GM21390 (cell line): Measurements from ENCODE around the gene DMRTA2.

ENCODE experiments used
- ATAC-seq: cut with Tn5 transposase; IDR thresholded peaks from one replicate; pipeline ENCODE4 v1.9.1; 2021; ENCODE audit not compliant: unreplicated experiment

DMRTA2 gene

DNA sequence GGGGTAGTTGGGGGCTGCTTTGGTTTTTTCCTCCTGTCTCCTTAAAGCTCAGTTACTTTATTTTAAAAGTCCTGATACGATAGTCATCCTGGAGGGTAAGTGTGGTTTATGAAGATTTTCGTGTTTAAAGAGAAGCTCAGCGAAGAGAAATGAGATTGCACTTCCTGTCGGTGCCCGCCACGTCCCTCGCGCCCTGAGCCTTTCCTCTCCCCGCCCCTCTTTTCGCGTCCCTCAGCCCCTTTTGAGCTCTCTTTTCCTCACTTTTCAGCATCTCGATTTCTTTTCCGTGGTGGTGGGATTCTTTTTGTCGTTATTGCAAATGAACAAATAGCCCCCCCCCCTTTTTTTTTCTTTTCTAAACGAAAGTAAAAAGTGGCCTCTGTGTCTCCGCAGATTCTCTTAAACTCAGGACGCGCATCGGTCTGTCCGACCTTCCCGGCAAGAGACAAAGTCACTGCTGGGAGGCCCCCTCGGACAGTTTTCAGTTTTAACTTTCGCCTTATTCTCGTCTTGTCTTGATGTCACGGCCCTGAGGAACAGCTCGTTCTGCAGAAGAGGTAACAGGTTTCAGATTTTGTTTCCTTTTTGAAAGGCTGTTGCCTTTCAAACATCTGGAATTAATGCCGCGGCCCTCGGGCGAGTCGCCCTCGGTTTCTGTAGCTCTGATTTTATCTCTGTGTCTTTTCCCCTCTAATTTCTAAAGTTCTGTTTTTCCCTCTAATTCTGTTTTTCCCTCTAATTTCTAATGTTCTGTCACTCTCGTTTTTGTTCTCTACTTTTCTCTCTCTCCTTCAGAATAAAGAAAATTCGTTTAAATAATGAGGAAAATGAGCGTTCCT lies 1.0 kb upstream of the DMRTA2 start:
- ATAC-seq = no peak

DNA sequence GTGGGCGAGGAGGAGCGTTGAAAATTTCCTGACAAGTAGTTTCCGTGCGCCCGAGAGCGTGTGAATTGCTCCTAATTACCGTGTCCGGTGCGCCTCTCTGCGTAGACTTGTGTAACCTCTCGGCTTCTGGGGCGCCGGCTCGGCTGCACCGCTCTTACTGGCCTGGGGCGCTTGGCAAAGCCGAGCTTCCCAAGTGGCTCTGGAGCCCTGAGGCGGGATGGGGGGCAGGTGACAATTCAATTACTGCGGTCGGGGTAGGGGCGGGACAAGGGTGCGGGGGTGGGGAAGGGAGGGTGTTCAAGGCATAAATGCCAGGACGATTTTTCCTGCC lies 392 bp upstream of the DMRTA2 start:
- no peak for ATAC-seq

DNA sequence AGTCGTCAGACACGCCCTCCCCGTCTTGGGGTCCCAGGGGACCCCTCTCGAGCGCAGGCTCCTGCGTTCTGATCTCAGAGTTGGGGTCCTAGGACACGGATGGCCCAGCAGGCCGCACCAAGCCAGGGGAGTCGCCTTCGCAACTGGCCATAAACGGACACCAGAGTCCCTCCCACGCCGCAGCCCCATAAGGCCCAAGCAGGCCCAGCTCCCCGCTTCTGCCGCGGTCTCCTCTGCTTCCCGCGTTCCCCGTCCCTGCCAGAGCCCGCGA lies 633 bp downstream of the DMRTA2 start:
- no peak for ATAC-seq

DNA sequence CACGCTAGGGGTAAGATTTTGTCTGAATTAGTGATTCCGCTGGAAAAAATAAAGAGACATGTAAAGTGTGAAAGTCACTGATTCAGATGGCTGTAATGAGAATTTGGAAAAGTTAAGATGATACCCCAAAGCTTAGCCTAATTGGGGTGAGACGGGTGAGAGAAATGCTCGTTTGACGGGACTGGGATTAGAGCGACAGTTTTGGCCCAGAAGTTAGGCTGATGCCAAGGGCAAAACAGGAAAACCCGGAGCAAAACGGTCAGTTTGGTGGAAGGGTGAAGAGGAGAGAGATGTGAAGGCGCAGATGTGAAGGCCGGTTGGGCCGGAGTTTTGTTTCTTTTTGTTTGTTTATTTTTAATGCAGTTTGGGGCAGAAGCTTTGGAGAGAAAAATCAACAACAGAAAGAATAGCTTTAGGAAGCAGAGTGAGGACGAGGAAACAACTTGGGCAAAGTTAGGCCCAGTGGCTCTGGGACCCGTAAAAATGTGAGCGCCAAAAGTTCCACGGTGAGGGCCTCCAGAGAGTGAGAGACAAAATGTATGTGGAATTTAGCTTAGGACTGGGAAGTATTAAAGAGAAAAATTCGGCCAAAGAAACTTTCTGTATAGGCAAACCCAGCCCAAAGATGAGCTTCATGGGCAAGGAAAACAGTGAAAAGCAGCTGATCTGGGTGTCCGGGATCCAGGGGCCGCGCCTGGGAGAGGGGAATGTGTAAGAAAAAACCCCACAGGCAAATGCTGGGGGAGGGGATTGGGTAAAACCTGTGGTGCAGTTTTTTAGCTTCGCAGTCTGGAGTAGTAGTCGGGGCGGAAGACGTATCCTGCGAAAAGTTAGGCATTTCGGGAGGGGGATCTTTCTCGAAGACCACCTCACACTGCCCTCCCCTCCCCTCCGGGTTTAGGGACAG lies 1.2 kb downstream of the DMRTA2 start:
- no peak for ATAC-seq

DNA sequence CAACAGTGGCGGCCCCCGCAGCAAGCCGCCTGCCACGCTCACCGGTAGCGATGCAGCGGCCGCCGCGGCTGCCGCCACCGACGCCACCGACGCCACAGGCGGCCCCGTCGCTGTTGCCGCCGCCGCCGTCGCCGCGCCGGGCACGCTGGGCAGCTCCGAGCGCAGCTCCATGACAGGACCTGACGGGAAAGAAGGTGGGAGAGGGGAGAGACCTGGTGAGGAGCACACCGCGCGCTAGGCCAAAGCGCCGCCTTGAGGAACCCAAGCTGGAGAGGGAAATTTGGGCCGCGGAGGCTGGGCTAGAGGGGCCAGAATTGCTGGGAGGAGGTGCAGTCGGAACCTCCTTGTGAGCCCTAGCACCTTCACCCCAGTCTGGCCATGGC lies 1.9 kb downstream of the DMRTA2 start:
- ATAC-seq = no peak

DNA sequence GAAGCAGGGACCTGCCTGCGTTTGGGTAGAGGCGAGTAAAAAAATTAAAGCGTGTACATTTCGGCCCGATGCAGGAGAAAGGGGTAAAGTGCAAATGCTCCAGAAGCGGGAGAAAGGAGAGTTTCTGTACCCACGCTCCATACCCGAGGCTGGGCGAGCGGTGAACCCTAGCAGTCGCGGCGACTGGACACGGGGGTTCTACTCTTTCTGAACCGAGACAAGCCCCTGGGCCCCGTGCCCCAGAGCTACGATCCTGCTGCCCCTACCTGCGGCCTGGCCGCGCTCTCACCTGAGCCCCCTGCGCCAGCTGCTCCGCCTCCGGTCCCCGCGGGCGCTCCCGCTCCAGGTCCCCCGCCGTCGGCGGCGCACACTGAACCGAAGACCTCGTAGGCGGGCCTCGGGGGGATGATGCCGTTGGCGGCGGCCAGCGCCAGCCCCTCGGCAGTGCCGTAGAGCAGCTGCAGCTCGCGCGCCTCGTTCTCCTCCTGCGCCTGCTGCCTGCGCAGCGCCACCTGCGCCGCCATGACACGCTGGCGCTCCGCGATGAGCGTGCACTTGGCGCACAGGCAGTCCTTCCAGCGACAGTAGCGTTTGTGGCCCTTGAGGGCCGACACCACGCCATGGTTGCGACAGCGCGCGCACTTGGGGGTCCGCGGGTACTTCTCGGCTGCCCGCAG lies 2.4 kb downstream of the DMRTA2 start:
- no peak for ATAC-seq

DNA sequence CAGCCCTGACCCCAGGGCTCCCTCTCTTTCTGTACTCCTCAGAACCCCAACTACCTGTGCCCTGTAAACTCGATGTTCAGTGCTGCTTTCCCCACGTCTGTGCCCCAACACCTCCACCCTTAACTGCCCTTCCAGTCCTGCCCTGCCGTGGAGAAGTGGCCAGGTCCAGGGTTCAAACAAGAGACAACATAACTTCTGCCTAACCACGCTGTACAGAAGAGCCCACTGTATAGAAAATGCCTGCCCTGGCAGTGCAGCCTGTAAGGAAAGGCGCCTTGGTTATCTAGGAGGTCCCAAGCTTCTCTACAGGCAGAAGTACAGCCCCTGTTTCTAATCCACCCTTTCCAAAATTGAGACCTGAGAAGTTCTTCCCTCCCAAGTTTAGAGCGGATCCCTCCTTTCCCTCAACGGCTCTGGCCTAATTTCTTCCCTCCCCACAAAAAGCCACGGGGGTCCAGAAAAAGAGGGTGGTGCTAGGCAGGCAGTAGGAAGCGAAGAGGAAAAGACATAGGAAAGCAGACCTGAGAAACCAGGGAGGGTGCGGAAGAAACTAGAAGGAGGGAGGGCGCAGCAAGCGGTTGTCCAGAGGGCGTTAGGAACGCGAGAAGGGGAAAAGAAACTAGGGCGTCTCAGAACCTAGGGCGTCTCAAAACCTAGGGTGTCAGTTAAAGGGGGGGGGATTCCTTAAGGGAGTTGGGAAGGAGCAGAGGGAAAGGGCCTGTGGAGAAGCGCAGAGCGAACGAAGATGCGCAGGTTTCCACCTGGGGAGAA lies 3.2 kb downstream of the DMRTA2 start:
- ATAC-seq = no peak

DNA sequence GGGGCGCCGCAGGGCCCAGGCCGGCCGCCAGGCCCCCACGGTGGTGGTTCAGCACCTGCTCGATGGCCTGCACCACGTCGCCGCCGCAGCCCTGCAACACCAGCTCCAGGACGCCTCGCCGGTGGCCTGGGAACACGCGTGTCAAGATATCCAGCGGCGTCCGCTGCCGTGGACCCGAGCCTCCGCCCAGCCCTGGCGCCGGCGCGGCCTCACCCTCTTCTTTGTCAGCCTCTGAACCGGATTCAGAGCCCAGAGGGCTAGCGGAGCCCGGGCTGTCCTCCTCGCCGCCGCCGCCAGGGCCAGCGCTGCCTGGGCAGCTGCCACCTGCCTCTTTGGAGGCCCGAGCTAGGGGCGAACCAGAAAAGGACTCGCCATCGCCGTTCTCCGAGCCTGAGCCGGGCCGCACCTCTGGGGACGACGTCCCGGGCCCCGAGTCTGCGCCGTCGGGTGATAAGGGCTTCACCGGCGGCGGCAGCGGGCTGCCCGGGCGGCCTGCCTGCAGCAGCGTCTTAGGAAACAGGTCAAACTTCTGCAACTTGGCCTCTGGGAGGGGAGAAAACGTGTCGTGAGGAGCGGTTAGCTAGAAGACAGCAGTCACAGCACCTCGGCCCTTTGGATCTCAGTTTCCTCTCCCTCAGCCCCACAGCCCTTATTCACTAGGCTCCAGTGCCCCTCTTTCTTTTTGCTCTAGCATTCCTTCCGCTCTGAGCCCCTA lies 3.9 kb downstream of the DMRTA2 start:
- no peak for ATAC-seq

DNA sequence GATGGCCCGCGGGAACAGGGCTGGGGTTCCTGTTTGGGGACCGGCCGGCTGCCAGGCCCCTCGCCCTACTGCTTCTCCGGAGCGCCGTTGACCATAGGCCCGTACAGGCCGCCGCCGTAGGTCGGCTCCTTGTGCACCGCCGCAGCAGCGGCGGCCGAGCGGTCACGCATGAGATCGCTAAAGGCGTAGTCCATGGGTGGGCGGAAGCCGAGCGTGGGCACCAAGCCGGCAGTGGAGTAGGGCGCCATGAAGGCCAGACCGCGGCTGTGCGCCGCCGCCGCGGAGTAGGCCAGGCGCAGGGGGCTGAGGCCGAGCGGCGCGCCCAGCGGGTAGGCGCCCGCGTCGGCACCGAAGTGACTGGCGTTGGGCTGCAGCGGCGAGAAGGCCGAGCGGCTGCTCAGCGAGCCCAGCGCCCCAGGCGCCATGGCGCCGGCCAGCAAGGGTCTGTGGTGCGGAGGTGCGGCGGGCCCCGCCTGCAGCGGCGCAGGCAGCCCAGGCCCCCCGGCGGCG lies 4.6 kb downstream of the DMRTA2 start:
- ATAC-seq = no peak

DNA sequence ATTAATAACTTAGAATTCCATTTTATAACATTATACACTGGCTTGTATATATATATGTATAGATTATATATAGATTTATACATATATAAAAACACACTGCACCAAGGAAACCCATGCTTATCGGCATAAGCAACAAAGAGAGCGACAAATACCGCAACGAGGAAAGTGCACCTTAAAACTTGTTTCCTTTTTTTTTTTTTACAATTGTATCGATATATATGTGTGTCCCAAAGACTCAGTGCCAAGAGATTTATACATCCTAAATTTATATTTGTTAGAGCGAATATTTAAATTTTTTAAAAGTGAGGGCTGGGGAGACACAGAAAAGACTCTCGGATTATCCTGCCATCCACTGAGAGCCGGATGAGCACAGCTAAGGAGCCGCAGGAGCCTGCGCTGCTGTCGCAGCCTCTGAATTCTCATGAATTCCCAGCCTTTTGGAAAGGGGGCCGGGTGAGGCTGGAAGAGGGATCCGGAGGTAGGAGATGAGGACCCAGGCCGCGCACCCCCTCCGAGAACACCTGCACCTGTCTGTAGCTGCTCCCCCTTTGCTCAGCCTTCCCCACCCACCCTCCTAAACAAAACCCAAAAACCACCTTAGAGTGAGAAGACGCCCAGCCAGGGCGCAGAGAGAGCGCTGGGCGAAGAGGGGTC lies 5.2 kb downstream of the DMRTA2 start:
- no peak for ATAC-seq

DNA sequence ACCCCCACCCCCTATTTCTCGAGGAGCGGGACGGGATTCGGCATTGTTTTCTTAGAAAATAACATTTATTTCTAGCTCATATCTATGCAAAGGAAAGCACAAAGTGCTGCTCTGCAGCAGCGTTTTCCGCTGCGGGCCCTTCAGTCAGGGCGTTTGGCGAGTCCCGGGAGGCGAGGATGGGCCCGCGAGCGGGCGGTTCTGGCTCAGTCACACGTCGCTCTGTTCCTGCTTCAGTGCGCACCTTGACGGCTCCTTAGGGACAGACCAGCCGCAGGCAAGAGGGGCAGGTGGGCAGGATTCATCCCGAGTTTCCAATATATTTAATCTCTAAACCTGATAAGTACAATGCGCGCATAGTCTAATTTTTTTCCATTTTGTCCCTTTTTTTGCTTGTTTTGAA lies 5.7 kb downstream of the DMRTA2 start:
- ATAC-seq = no peak

DNA sequence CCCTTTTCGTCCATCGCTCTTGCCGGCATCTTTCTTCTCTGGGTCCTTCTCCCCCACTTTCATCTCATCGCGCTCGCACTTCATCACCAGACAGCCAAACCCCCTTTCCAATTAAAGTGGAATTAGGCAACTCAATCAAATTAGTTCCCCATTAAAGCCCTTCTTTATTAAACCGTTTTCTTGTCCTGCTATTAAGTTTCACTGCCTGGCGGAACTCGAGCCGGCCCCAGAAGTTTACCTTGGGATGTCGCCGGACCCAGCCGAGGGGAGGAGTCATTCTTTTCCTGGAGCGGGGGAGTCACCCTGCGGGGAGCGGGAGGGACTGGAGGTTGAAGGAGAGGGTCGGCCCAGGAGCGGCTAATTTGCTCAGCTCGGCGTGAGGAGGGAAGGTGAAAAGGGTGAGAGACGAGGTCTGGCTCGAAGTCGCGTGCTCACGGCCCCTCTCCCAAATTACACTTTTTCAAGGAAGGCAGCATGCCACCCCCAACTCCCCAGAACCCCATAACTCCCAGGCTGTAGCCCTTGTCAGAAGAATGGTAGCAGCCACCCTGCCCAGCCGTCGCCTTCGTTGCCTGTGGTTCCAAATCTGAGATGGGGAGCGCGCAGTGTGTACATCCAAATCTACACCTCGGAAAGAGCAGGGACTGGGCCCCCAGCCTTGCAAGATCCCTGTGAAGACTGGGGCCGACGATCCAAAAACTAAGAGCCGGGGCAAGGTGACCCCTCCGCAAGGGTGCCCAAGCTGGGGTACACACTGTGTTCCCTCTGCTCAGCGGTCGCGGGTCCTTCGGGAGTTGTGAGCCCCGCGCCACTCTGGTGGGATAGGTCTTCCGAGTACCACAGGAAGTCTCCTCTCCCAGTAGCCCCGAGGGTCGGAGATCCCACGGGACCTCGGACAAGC lies 6.4 kb downstream of the DMRTA2 start:
- no peak for ATAC-seq

DNA sequence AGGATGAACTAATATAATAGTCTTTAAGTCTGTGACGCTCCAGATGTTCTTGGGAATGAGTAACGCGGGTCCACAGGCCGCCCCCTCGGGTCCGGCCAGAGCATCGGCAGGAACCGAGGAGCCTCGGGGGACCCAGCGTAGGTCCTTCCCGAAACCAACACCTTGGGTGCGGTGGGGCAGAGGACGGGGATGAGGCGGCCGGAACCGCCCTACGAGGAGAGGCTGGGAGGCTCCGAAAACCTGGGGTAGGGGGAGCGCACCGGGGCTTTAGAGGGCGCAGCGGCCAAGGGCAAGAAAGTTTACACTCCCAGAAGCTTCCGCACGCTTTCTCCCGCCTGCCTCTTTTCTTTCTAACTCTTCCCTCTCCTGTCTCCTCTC lies 7.1 kb downstream of the DMRTA2 start:
- no peak for ATAC-seq

DNA sequence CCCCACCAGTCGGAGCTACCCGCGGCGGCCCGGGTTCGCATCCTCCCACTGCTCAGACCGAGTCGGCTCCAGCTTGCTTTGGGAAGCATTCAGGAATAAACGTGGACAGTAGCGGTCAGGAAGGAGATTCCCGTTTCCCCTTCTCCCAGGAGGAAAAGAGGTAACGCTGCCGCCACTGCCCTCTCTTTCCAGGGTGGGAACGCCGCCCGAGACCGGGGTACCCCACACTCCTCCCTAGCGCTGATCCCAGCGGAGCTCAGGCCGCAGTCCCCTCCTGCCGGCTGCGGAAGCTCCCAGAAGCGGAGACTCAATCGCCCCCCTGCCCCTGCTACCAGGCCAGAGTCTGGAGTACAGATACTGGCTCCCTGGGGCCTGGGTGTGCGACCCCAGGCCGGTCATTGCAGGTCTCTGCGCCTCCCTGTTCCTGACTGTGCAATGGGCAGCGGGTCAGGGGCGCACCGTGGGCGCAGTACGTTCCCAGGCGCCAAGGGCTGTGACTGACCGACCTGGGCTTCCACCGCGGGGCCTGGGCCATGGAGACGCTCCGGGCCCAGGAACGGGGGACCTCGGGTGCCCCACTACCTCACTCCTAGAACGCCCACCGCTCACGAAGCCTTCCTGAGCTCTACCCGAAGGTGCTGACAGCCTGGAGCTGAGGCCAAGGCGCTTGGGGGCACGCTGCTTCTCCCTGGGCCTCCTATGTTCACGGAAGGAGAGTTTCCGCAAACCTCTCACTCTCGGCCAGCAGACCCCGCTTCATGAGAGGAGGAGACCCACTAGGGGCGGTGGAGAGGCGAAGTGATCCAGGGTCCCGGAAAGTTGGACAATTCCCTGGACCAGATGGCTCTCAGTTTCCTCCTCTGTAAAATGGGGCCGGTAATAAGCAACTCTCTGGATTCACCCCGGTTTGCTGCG lies 7.8 kb downstream of the DMRTA2 start:
- ATAC-seq = no peak

DNA sequence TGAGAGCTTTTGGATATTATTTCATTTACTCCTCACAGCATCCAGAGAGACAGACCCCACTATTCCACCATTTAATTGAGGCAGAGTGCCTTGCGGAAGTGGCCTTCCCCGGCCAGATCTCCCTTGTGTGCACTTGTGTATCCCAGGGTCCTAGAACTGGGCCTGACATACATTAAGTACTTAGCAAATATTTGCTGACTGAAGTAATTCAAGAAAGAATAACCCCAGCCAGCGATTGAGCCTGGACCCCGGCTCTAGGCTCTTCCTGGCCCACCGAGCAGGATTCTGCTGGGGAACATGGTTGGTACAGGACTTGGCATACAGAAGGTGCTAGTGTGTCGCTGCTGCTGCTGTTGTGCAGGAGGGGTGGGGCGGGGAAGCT lies 8.4 kb downstream of the DMRTA2 start:
- ATAC-seq = no peak

DNA sequence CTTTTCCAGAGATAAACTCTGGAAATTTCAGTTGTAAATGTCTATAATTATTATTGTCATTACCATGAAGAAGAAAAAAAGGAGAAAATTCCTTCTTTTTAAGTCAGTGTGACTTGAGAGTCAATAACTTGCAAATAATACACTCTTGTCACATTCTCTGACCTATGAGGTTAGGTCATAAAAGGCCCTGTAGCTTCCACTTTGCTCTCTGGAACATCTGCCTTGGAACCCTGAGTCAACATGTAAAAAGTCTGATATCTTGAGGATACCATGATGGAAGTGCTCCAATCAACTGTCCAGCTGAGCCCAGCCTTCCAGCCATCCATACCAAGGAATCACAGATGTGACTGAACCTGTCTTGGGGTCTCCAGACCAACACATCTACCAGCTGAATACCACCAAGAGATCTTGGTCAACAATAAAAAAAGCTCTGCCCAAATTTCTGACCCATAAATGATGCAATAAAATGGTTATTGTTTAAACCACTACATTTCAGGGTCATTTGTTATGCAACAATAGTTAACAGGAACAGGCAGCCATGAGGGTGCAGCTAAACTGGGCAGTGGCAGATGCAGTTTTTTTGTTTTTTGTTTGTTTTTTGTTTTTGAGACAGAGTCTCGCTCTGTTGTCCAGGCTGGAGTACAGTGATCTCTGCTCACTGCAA lies 10.3 kb downstream of the DMRTA2 start:
- ATAC-seq = no peak

DNA sequence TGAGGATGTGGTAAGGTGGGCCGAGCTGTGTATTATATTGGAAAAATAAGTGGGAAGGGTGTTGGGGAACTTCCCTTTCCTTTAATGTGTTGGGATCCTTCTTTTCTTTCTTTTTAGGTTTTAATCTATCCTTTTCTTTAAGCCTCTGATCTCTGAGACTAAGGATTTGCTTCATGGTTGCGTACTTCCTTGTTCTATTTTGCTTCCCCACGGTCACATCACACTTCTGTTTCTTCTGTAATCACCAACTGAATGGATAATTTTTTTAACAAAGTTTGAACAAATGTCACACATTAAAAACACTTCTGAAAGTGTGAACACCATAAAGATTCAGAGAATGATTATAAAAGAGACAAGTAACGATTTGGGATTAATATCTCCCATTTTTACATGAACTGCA lies 17.4 kb downstream of the DMRTA2 start:
- no peak for ATAC-seq
